Esophagus (tissue), 2 donors: ENCODE results near the gene SBK2. TPM values are rescaled to one million over a fixed set of nuclear protein-coding genes. Genes with fewer than 3 reads are reported as not detected.

Source experiments
- H3K27ac ChIP-seq, 2 donors: one replicate each; pipeline ENCODE4 v1.5.1; 2013; ENCODE audit warnings: low read depth in 2 of 2, mild to moderate bottlenecking in 2 of 2, inconsistent platforms in 1 of 2, low read length in 1 of 2, moderate library complexity in 1 of 2
- H3K27me3 ChIP-seq, 2 donors: one replicate each; pipeline ENCODE4 v1.6.1; 2013; ENCODE audit warnings: low read length in 2 of 2, control low read depth in 1 of 2, mild to moderate bottlenecking in 1 of 2; ENCODE audit not compliant: insufficient read depth in 2 of 2, control insufficient read depth in 1 of 2
- H3K36me3 ChIP-seq, 2 donors: one replicate each; pipeline ENCODE4 v1.6.1; 2013; ENCODE audit warnings: low read length in 1 of 2; ENCODE audit not compliant: control insufficient read depth in 2 of 2, insufficient read depth in 2 of 2
- H3K4me1 ChIP-seq, 2 donors: one replicate each; pipeline ENCODE4 v1.6.1; 2013; ENCODE audit warnings: low read length in 1 of 2; ENCODE audit not compliant: control insufficient read depth in 2 of 2, insufficient read depth in 2 of 2
- H3K4me3 ChIP-seq, 2 donors: one replicate each; pipeline ENCODE4 v1.5.1; 2013; ENCODE audit warnings: low read length in 2 of 2, mild to moderate bottlenecking in 2 of 2, low read depth in 1 of 2, moderate library complexity in 1 of 2
- H3K9me3 ChIP-seq, 2 donors: one replicate each; pipeline ENCODE4 v1.6.1; 2013; ENCODE audit warnings: mild to moderate bottlenecking in 2 of 2, low read depth in 1 of 2, low read length in 1 of 2, moderate library complexity in 1 of 2; ENCODE audit not compliant: control insufficient read depth in 2 of 2, insufficient read depth in 1 of 2
- WGBS, 2 donors: extraction: QIAGEN DNeasy Blood & Tissue Kit; methylation state at CpG; one replicate each; pipeline ENCODE4 v1.1.7; 2013; 5-methylcytosine and 5-hydroxymethylcytosine counted together
- polyA plus RNA-seq, 2 donors: library from polyadenylated mRNA; stranded (reverse); fragments of 200-250 nt; gene quantifications; one replicate each; pipeline ENCODE4 v1.2.3, GENCODE V29; 2013
- donor health status: healthy with polysubstance abuse.
- donor health status: Bipolar disorder and iron deficiency.

SBK2 gene
- polyA plus RNA-seq, 2 donors, result not detected

GRCh38 chr19:55546011-55546410, 9.1 kb upstream of the SBK2 start:
- Histone ChIP-seq H3K9me3 (no peaks in the 10 kb centered on the region), H3K4me1 (peaks cover 5 to 8% of the 10 kb centered on the region in 2 donors), H3K4me3 (no peak overlapping the region), H3K27me3 (peaks cover 0 to 4% of the 10 kb centered on the region in 2 donors), H3K36me3 (no peaks in the 10 kb centered on the region), H3K27ac (no peak overlapping the region)
- WGBS, 2 donors, result 52 to 64% methylated on average over 11 of the region's 11 CpGs

GRCh38 chr19:55545443-55545842, 8.5 kb upstream of the SBK2 start, which contains the start of gene SBK3:
TSS of gene SBK3 (minus strand) at chr19:55545543. CDS start at chr19:55545543, 0 bp downstream.
- WGBS, 2 donors, result 81 to 85% methylated on average over 10 of the region's 10 CpGs
- Histone ChIP-seq H3K4me1 (peaks cover 5 to 8% of the 10 kb centered on the region in 2 donors), H3K27me3 (peaks cover 0 to 4% of the 10 kb centered on the region in 2 donors), H3K36me3 (no peaks in the 10 kb centered on the region), H3K27ac (no peak within 1 kb of the TSS), H3K9me3 (no peaks in the 10 kb centered on the region), H3K4me3 (no peak within 1 kb of the TSS)

- peaks cover 0 to 1% of the 10 kb centered on the region in 2 donors for H3K27me3 ChIP-seq
- no peak overlapping the region for H3K27ac ChIP-seq
Observed at GRCh38 chr19:55544776-55545439, 8.0 kb upstream of the SBK2 start.

GRCh38 chr19:55544014-55544413, 7.1 kb upstream of the SBK2 start:
- H3K9me3 ChIP-seq, result no peaks in the 10 kb centered on the region
- 82% methylated on average over 15 of the region's 15 CpGs for WGBS, 2 donors
- no peak overlapping the region for H3K4me3 ChIP-seq
- no peaks in the 10 kb centered on the region for H3K36me3 ChIP-seq
- H3K4me1 ChIP-seq, result peaks cover 5% of the 10 kb centered on the region in 2 donors
- H3K27ac ChIP-seq, result no peak overlapping the region
- H3K27me3 ChIP-seq, result no peaks in the 10 kb centered on the region

More at GRCh38 chr19:55544776-55545439, 8.0 kb upstream of the SBK2 start:
- Histone ChIP-seq H3K36me3 (no peaks in the 10 kb centered on the region), H3K4me3 (no peak overlapping the region), H3K9me3 (no peaks in the 10 kb centered on the region), H3K4me1 (peaks cover 5 to 6% of the 10 kb centered on the region in 2 donors)
- 63 to 71% methylated on average over 22 to 23 of the region's 23 CpGs for WGBS, 2 donors

GRCh38 chr19:55543567-55543966, 6.6 kb upstream of the SBK2 start:
- 66 to 72% methylated on average over 5 of the region's 5 CpGs for WGBS, 2 donors
- H3K36me3 ChIP-seq, result no peaks in the 10 kb centered on the region

GRCh38 chr19:55542292-55542855, 5.4 kb upstream of the SBK2 start:
- no peaks in the 10 kb centered on the region for H3K9me3 ChIP-seq
- H3K4me1 ChIP-seq, result peaks cover 5% of the 10 kb centered on the region in 2 donors
- no peaks in the 10 kb centered on the region for H3K27me3 ChIP-seq
- 86 to 88% methylated on average over 7 of the region's 7 CpGs for WGBS, 2 donors
- H3K4me3 ChIP-seq, result no peak overlapping the region
- no peak overlapping the region for H3K27ac ChIP-seq
- no peaks in the 10 kb centered on the region for H3K36me3 ChIP-seq

More at GRCh38 chr19:55543567-55543966, 6.6 kb upstream of the SBK2 start:
- H3K4me3 ChIP-seq, result no peak overlapping the region
- peaks cover 5% of the 10 kb centered on the region in 2 donors for H3K4me1 ChIP-seq
- no peaks in the 10 kb centered on the region for H3K27me3 ChIP-seq
- H3K27ac ChIP-seq, result no peak overlapping the region
- no peaks in the 10 kb centered on the region for H3K9me3 ChIP-seq

GRCh38 chr19:55541091-55541490, 4.2 kb upstream of the SBK2 start:
- 81 to 83% methylated on average over 19 of the region's 19 CpGs for WGBS, 2 donors
- Histone ChIP-seq H3K4me3 (no peak overlapping the region), H3K9me3 (no peaks in the 10 kb centered on the region), H3K4me1 (peaks cover 0 to 3% of the 10 kb centered on the region in 2 donors), H3K27me3 (no peaks in the 10 kb centered on the region), H3K36me3 (no peaks in the 10 kb centered on the region), H3K27ac (no peak overlapping the region)

GRCh38 chr19:55540619-55541018, 3.7 kb upstream of the SBK2 start:
- Histone ChIP-seq H3K27me3 (no peaks in the 10 kb centered on the region), H3K27ac (no peak overlapping the region), H3K9me3 (no peaks in the 10 kb centered on the region), H3K36me3 (no peaks in the 10 kb centered on the region), H3K4me3 (no peak overlapping the region), H3K4me1 (peaks cover 0 to 2% of the 10 kb centered on the region in 2 donors)
- 47 to 57% methylated on average over 10 of the region's 10 CpGs for WGBS, 2 donors

- Histone ChIP-seq H3K36me3 (no peaks in the 10 kb centered on the region), H3K27me3 (no peaks in the 10 kb centered on the region), H3K27ac (no peak overlapping the region), H3K4me1 (no peaks in the 10 kb centered on the region), H3K4me3 (no peak overlapping the region), H3K9me3 (no peaks in the 10 kb centered on the region)
- 82 to 85% methylated on average over 33 of the region's 33 CpGs for WGBS, 2 donors
Observed at GRCh38 chr19:55539090-55539984, 2.4 kb upstream of the SBK2 start.
